H1 (cell line): ENCODE measurements around the gene FARS2. TPM values are rescaled to one million over a fixed set of nuclear protein-coding genes. Genes with fewer than 3 reads are reported as not detected.

Experiments used
- CHD1 ChIP-seq: IDR thresholded peaks from 2 replicates; pipeline ENCODE4 v1.6.1; 2012; ENCODE audit warnings: low read depth, low read length, improper control_type of control experiment
- JUND ChIP-seq: IDR thresholded peaks from 2 replicates; pipeline ENCODE4 v1.6.1; 2011; ENCODE audit warnings: mild to moderate bottlenecking, improper control_type of control experiment, low read length
- POLR2A ChIP-seq, 2 experiments: IDR thresholded peaks; 1 replicate in 1 of 2; 2 replicates in 1 of 2; pipeline ENCODE4 v1.6.1; 2011; ENCODE audit warnings: low read depth in 2 of 2, low read length in 2 of 2, mild to moderate bottlenecking in 2 of 2; ENCODE audit errors: control extremely low read depth in 1 of 2
- RAD21 ChIP-seq, 2 experiments: IDR thresholded peaks in 1 of 2; conservative IDR thresholded peaks in 1 of 2; 2 replicates each; pipeline ENCODE4 v1.6.1; 2011; ENCODE audit warnings: low read depth in 2 of 2, low read length in 2 of 2, improper control_type of control experiment in 1 of 2, inconsistent platforms in 1 of 2, mild to moderate bottlenecking in 1 of 2, moderate library complexity in 1 of 2
- polyA plus RNA-seq, 7 experiments: library from polyadenylated mRNA; depleted of rRNA in 3 of 7; stranded (reverse) in 5 of 7; unstranded in 2 of 7; fragments of >200 nt in 5 of 7; fragments of 200-250 nt in 2 of 7; gene quantifications; 1 replicate in 5 of 7; 2 replicates in 1 of 7; 4 replicates in 1 of 7; pipeline versions ENCODE4 v1.2.1 to v1.2.3, GENCODE V29; 2011 to 2013; ENCODE audit warnings: missing spikeins in 2 of 7, mixed read lengths in 2 of 7
- total RNA-seq: library from RNA; stranded (reverse); fragmentation: NEBNext Ultra II Directional; extraction: Animal tissue kit (Norgen Biotek cat#: 25700); gene quantifications from 2 replicates; pipeline ENCODE4 v1.2.1, GENCODE V29; 2021

FARS2 gene
- total and polyA plus RNA-seq, 2 of the 8 experiments (the other 6 are each of a cell fraction or from before 2014, with no cell fraction given), result 11.7 to 14.4 TPM

GRCh38 chr6:5219011-5219691 is 42.2 kb upstream of the FARS2 start (continued):
- no peak for TF ChIP-seq RAD21 (IDR thresholded peaks at IDR 0.05 in 1 of 2, conservative IDR thresholded peaks at IDR 0.05 in 1 of 2; ENCODE audit: low read depth in 2 of 2, low read length in 2 of 2)
- TF ChIP-seq CHD1, result no peak
- TF ChIP-seq JUND, result no peak
- TF ChIP-seq POLR2A (IDR thresholded peaks at IDR 0.05; ENCODE audit: control extremely low read depth in 1 of 2, low read depth in 2 of 2, low read length in 2 of 2), result no peak
